Peyer's patch (tissue), 4 donors: ENCODE measurements around the gene COPZ2. TPM values are rescaled to one million over a fixed set of nuclear protein-coding genes. Genes with fewer than 3 reads are reported as not detected.

ENCODE experiments used
- DNase-seq, 3 donors: peaks; one replicate each; pipeline ENCODE4 v3.0.0-alpha.2; 2017 to 2019
- H3K27ac ChIP-seq, 4 donors: fragments of 200-600 bp; sonication (generic); one replicate each; pipeline ENCODE4 v1.5.1; 2016 to 2019
- H3K27me3 ChIP-seq, 2 donors: fragments of 200-600 bp; sonication (generic); one replicate each; pipeline ENCODE4 v1.5.1; 2019
- H3K36me3 ChIP-seq, 3 donors: fragments of 200-600 bp; sonication (generic); one replicate each; pipeline ENCODE4 v1.5.1; 2016 to 2019
- H3K4me1 ChIP-seq, 4 donors: fragments of 200-600 bp; sonication (generic); one replicate each; pipeline ENCODE4 v1.5.1; 2016 to 2019
- H3K4me3 ChIP-seq, 4 donors: fragments of 200-600 bp; sonication (generic); 1 replicate in 3 of 4; 2 replicates in 1 of 4; pipeline ENCODE4 v1.5.1; 2016 to 2019; ENCODE audit warnings: mild to moderate bottlenecking in 1 of 4
- H3K9me3 ChIP-seq, 4 donors: fragments of 200-600 bp; sonication (generic); one replicate each; pipeline ENCODE4 v1.5.1; 2016 to 2019; ENCODE audit warnings: mild to moderate bottlenecking in 1 of 4
- CTCF ChIP-seq, 6 experiments: fragments of 450-650 bp in 4 of 6; fragments of 200-600 bp in 2 of 6; sonication (generic) in 1 of 6; IDR thresholded peaks; one replicate each; pipeline ENCODE4 v1.5.1; 2017 to 2019; ENCODE audit warnings: antibody characterized with exemption in 6 of 6, mild to moderate bottlenecking in 3 of 6, moderate library complexity in 1 of 6
- POLR2A ChIP-seq, 2 donors: fragments of 450-650 bp; IDR thresholded peaks; one replicate each; pipeline ENCODE4 v1.5.1; 2017; ENCODE audit warnings: antibody characterized with exemption in 2 of 2, mild to moderate bottlenecking in 2 of 2, moderate library complexity in 2 of 2
- total RNA-seq, 4 donors: library from RNA; depleted of rRNA; stranded (reverse); fragments of >200 nt; gene quantifications; one replicate each; pipeline ENCODE4 v1.1.0, GENCODE V29; 2016

Gene COPZ2
- total RNA-seq, 4 donors from 2014 or later, result 2.2 to 27.2 (median 7.0) TPM

GRCh38 chr17:48045316-48046001 is 7.9 kb upstream of the COPZ2 start:
- Histone ChIP-seq H3K36me3 (peaks cover 0 to under 1% (median 0%) of the 10 kb centered on the region in 3 donors), H3K9me3 (no peaks in the 10 kb centered on the region), H3K4me1 (peaks cover 0 to 29% (median 11%) of the 10 kb centered on the region in 4 donors), H3K27me3 (no peaks in the 10 kb centered on the region), H3K27ac (no peak overlapping the region), H3K4me3 (no peak overlapping the region)
- TF ChIP-seq CTCF (IDR thresholded peaks at IDR 0.05) (no peak), POLR2A (IDR thresholded peaks at IDR 0.05) (no peak)
- DNase-seq, result no peak

- peaks cover 0 to 23% (median 9%) of the 10 kb centered on the region in 4 donors for H3K4me1 ChIP-seq
- TF ChIP-seq POLR2A (IDR thresholded peaks at IDR 0.05) (no peak), CTCF (IDR thresholded peaks at IDR 0.05) (no peak)
- no peaks in the 10 kb centered on the region for H3K36me3 ChIP-seq
- DNase-seq, result no peak
- H3K9me3 ChIP-seq, result no peaks in the 10 kb centered on the region
- H3K27ac ChIP-seq, result no peak overlapping the region
- no peaks in the 10 kb centered on the region for H3K27me3 ChIP-seq
- no peak overlapping the region for H3K4me3 ChIP-seq
These were observed 7.3 kb upstream of the COPZ2 start for GRCh38 chr17:48044851-48045250.

- Histone ChIP-seq H3K4me1 (peaks cover 0 to 17% (median 3%) of the 10 kb centered on the region in 4 donors), H3K27ac (no peak overlapping the region), H3K36me3 (no peaks in the 10 kb centered on the region), H3K9me3 (no peaks in the 10 kb centered on the region), H3K4me3 (no peak overlapping the region), H3K27me3 (no peaks in the 10 kb centered on the region)
- DNase-seq, result no peak
- TF ChIP-seq POLR2A (IDR thresholded peaks at IDR 0.05), result no peak
- no peak for TF ChIP-seq CTCF (IDR thresholded peaks at IDR 0.05)
These were observed 5.6 kb upstream of the COPZ2 start for GRCh38 chr17:48043176-48043575.

GRCh38 chr17:48038687-48039086 is 1.1 kb upstream of the COPZ2 start:
- Histone ChIP-seq H3K27me3 (no peaks in the 10 kb centered on the region), H3K36me3 (no peaks in the 10 kb centered on the region), H3K4me1 (peaks cover 0 to 12% (median 2%) of the 10 kb centered on the region in 4 donors), H3K9me3 (no peaks in the 10 kb centered on the region), H3K27ac (no peak overlapping the region), H3K4me3 (no peak overlapping the region)
- no peak for DNase-seq
- no peak for TF ChIP-seq POLR2A (IDR thresholded peaks at IDR 0.05)
- no peak for TF ChIP-seq CTCF (IDR thresholded peaks at IDR 0.05)

- Histone ChIP-seq H3K36me3 (no peaks in the 10 kb centered on the region), H3K4me3 (peak overlapping the region; percentile 52 to 77 (median 55)), H3K27me3 (no peaks in the 10 kb centered on the region), H3K4me1 (peaks cover 0 to 12% (median 2%) of the 10 kb centered on the region in 4 donors), H3K27ac (peak overlapping the region in 2 of 4 donors; percentile 23 to 52), H3K9me3 (no peaks in the 10 kb centered on the region)
- TF ChIP-seq CTCF (IDR thresholded peaks at IDR 0.05), result no peak
- no peak for TF ChIP-seq POLR2A (IDR thresholded peaks at IDR 0.05)
- no peak for DNase-seq
These were observed 284 bp upstream of the COPZ2 start for GRCh38 chr17:48037838-48038323.
